Measurements from ENCODE around the gene TRIM25.

GRCh38 chr17:56934280-56934679 lies 20.4 kb upstream of the TRIM25 start:
- no peak for TF ChIP-seq CTCF (conservative IDR thresholded peaks at IDR 0.05 in 1 of 2, IDR thresholded peaks at IDR 0.05 in 1 of 2; ENCODE audit: low read depth in 1 of 2, low read length in 2 of 2)
- no peak for TF ChIP-seq EZH2 (IDR thresholded peaks at IDR 0.05; ENCODE audit: low read length, missing control alignments)

Measured in fibroblast of lung (primary cell).